K562 (cell line): ENCODE results near the gene PHF20. TPM values are rescaled to one million over a fixed set of nuclear protein-coding genes. Genes with fewer than 3 reads are reported as not detected.

ENCODE experiments used
- ARHGAP35 ChIP-seq: fragments of 450-650 bp; IDR thresholded peaks from 2 replicates; pipeline ENCODE4 v1.6.1; 2018; ENCODE audit not compliant: partially characterized antibody
- ARID3B ChIP-seq: fragments of 250-450 bp; sonication (Bioruptor Pico); IDR thresholded peaks from 2 replicates; pipeline ENCODE4 v1.4.0; 2020; ENCODE audit warnings: borderline replicate concordance
- ATF2 ChIP-seq: sonication (generic); formaldehyde crosslinking; IDR thresholded peaks from 2 replicates; pipeline ENCODE4 v1.8.1; 2022; ENCODE audit warnings: missing genetic modification reagents
- CREB3L1 ChIP-seq: fragments of 450-650 bp; IDR thresholded peaks from 2 replicates; pipeline ENCODE4 v1.6.1; 2014; ENCODE audit warnings: low read depth, mild to moderate bottlenecking, moderate library complexity, borderline replicate concordance
- CTBP1 ChIP-seq: fragments of 450-650 bp; IDR thresholded peaks from 2 replicates; pipeline ENCODE4 v1.6.1; 2016; ENCODE audit warnings: borderline replicate concordance
- EP400 ChIP-seq: fragments of 450-650 bp; IDR thresholded peaks from 2 replicates; pipeline ENCODE4 v1.6.1; 2017; ENCODE audit warnings: antibody characterized with exemption, mild to moderate bottlenecking, moderate library complexity
- ERF ChIP-seq: fragments of 450-650 bp; formaldehyde crosslinking; IDR thresholded peaks from 2 replicates; pipeline ENCODE4 v1.4.0; 2020; ENCODE audit warnings: mild to moderate bottlenecking, mixed read lengths
- GATAD2A ChIP-seq: fragments of 450-650 bp; IDR thresholded peaks from 2 replicates; pipeline ENCODE4 v1.6.1; 2017
- KHSRP ChIP-seq: fragments of 450-650 bp; IDR thresholded peaks from 2 replicates; pipeline ENCODE4 v1.6.1; 2017
- KLF16 ChIP-seq: IDR thresholded peaks from 2 replicates; pipeline ENCODE4 v1.6.1; 2016; ENCODE audit warnings: antibody characterized with exemption
- RB1 ChIP-seq: fragments of 450-650 bp; IDR thresholded peaks from 2 replicates; pipeline ENCODE4 v1.6.1; 2017; ENCODE audit warnings: low read depth, mild to moderate bottlenecking
- RBM15 ChIP-seq: fragments of 200-400 bp; formaldehyde crosslinking; IDR thresholded peaks from 2 replicates; pipeline ENCODE4 v1.6.1; 2018; ENCODE audit warnings: mild to moderate bottlenecking, low read length, moderate library complexity; ENCODE audit not compliant: insufficient read depth
- RCOR1 ChIP-seq, 2 experiments: IDR thresholded peaks; 2 replicates each; pipeline ENCODE4 v1.6.1; 2012; ENCODE audit warnings: low read depth in 2 of 2, low read length in 2 of 2, borderline replicate concordance in 1 of 2, improper control_type of control experiment in 1 of 2
- SMAD2 ChIP-seq: fragments of 150-350 bp; IDR thresholded peaks from 2 replicates; pipeline ENCODE4 v1.6.1; 2014; ENCODE audit warnings: low read depth, mild to moderate bottlenecking, low read length
- SP2 ChIP-seq: IDR thresholded peaks from 2 replicates; pipeline ENCODE4 v1.6.1; 2011; ENCODE audit warnings: mild to moderate bottlenecking, low read depth, low read length, moderate library complexity; ENCODE audit not compliant: poor library complexity, severe bottlenecking; ENCODE audit errors: extremely low read depth
- SREBF1 ChIP-seq: fragments of 150-350 bp; IDR thresholded peaks from 2 replicates; pipeline ENCODE4 v1.6.1; 2014; ENCODE audit warnings: antibody characterized with exemption, low read depth, low read length, borderline replicate concordance
- STAG1 ChIP-seq: sonication (generic); formaldehyde crosslinking; IDR thresholded peaks from 2 replicates; pipeline ENCODE4 v1.5.0; 2020; ENCODE audit warnings: missing genetic modification reagents, borderline replicate concordance
- TAF7 ChIP-seq: fragments of 450-650 bp; IDR thresholded peaks from 2 replicates; pipeline ENCODE4 v1.6.1; 2016; ENCODE audit warnings: missing genetic modification characterization, missing compliant biosample characterization
- TOE1 ChIP-seq, 2 experiments: fragments of 450-650 bp in 1 of 2; sonication (generic) in 1 of 2; formaldehyde crosslinking in 1 of 2; IDR thresholded peaks; 2 replicates each; pipeline versions ENCODE4 v1.7.1 to v1.8.0; 2016 to 2022; ENCODE audit warnings: borderline replicate concordance in 2 of 2, mild to moderate bottlenecking in 2 of 2, antibody characterized with exemption in 1 of 2, inconsistent platforms in 1 of 2, low read depth in 1 of 2, missing genetic modification reagents in 1 of 2, moderate library complexity in 1 of 2
- WHSC1 ChIP-seq: IDR thresholded peaks from one replicate; pipeline ENCODE4 v1.6.1; 2012; ENCODE audit warnings: low read length, control low read depth, inconsistent platforms
- ZC3H8 ChIP-seq: fragments of 450-650 bp; IDR thresholded peaks from 2 replicates; pipeline ENCODE4 v1.6.1; 2017
- ZKSCAN3 ChIP-seq: fragments of 250-450 bp; sonication (Bioruptor Pico); IDR thresholded peaks from 2 replicates; pipeline ENCODE4 v1.4.0; 2020
- ZNF121 ChIP-seq: sonication (generic); formaldehyde crosslinking; conservative IDR thresholded peaks from 2 replicates; pipeline ENCODE4 v1.8.0; 2022; ENCODE audit warnings: missing genetic modification reagents
- ZNF644 ChIP-seq: fragments of 200-800 bp; sonication (Bioruptor generic); IDR thresholded peaks from 2 replicates; pipeline ENCODE4 v1.6.1; 2016; ENCODE audit warnings: low read depth, missing genetic modification characterization, missing compliant biosample characterization
- polyA plus RNA-seq, 8 experiments: library from polyadenylated mRNA; depleted of rRNA in 4 of 8; stranded (reverse) in 5 of 8; unstranded in 3 of 8; fragments of >200 nt; fragmentation: Nextera tagmentation in 2 of 8; fragmentation: Illumina TruSeq in 1 of 8; extraction: Ambion mirVana in 2 of 8; extraction: Trizol in 1 of 8; gene quantifications; 2 replicates each; pipeline versions ENCODE4 v1.2.1 to v1.2.3, GENCODE V29; 2011 to 2014; ENCODE audit warnings: inconsistent platforms in 1 of 8, missing spikeins in 1 of 8
- total RNA-seq, 7 experiments: library from RNA; depleted of rRNA in 6 of 7; stranded (reverse); fragments of >200 nt in 6 of 7; fragmentation: Illumina TruSeq in 2 of 7; extraction: Trizol in 2 of 7; gene quantifications; 2 replicates each; pipeline versions ENCODE4 v1.2.1 to v1.2.3, GENCODE V29; 2011 to 2021; ENCODE audit warnings: low replicate concordance in 1 of 7

The PHF20 gene
- total and polyA plus RNA-seq, 9 of the 15 experiments (the other 6 are each of a cell fraction or from before 2014, with no cell fraction given): 49.9 to 196 (median 70.7) TPM

GRCh38 chr20:35742741-35743523, 28.9 kb upstream of the PHF20 start (continued):
- no peak for TF ChIP-seq KLF16
- no peak for TF ChIP-seq EP400
- TF ChIP-seq ZNF121 (CRISPR knock-in tag): no peak
- peak in 1 of 2 experiments; percentile 66; a peak in 1 of 4 replicates for TF ChIP-seq RCOR1 (IDR thresholded peaks at IDR 0.05; ENCODE audit: borderline replicate concordance in 1 of 2, low read depth in 2 of 2, low read length in 2 of 2)
- no peak for TF ChIP-seq WHSC1
- TF ChIP-seq KHSRP: no peak
- no peak for TF ChIP-seq ZNF644 (tag)
- TF ChIP-seq RBM15: no peak
- no peak for TF ChIP-seq GATAD2A
- TF ChIP-seq ATF2 (CRISPR knock-in tag): no peak
- no peak for TF ChIP-seq ZKSCAN3 (CRISPR knock-in tag)
- TF ChIP-seq ARID3B (CRISPR knock-in tag): no peak
- no peak for TF ChIP-seq SP2
- TF ChIP-seq ARHGAP35: no peak
- TF ChIP-seq CREB3L1: no peak
- no peak for TF ChIP-seq STAG1 (CRISPR knock-in tag)
- TF ChIP-seq ZC3H8: 0 out of 2 replicates have a peak, but pooled peaks have one; percentile 14
- 0 out of 2 replicates have a peak, but pooled peaks have one; percentile 41 for TF ChIP-seq ERF (CRISPR knock-in tag)
- TF ChIP-seq CTBP1: 0 out of 2 replicates have a peak, but pooled peaks have one; percentile 1
- TF ChIP-seq RB1: no peak
- TF ChIP-seq SREBF1: no peak
- TF ChIP-seq TOE1 (IDR thresholded peaks at IDR 0.05; ENCODE audit: borderline replicate concordance): no peak
- TF ChIP-seq TOE1 (CRISPR knock-in tag; IDR thresholded peaks at IDR 0.05; ENCODE audit: borderline replicate concordance, low read depth): no peak
- TF ChIP-seq TAF7 (tag): no peak; the same call in 1 of the 2 replicates
- no peak for TF ChIP-seq SMAD2
